SK-N-SH treated with all-trans-retinoic acid at 6 μM for 48 hours (cell line): Measurements from ENCODE around the gene ARRB1.

Source experiments
- ARNTL ChIP-seq: fragments of 450-650 bp; formaldehyde crosslinking; IDR thresholded peaks from 2 replicates; pipeline ENCODE4 v1.5.0; 2020; ENCODE audit warnings: low read depth, mild to moderate bottlenecking, moderate library complexity, borderline replicate concordance
- TF ChIP-seq, protein P1 (sequence below): fragments of 250-450 bp; sonication (Bioruptor Pico); IDR thresholded peaks from 2 replicates; pipeline ENCODE4 v1.8.0; 2021; ENCODE audit warnings: low read depth, mild to moderate bottlenecking, moderate library complexity, borderline replicate concordance

DNA sequence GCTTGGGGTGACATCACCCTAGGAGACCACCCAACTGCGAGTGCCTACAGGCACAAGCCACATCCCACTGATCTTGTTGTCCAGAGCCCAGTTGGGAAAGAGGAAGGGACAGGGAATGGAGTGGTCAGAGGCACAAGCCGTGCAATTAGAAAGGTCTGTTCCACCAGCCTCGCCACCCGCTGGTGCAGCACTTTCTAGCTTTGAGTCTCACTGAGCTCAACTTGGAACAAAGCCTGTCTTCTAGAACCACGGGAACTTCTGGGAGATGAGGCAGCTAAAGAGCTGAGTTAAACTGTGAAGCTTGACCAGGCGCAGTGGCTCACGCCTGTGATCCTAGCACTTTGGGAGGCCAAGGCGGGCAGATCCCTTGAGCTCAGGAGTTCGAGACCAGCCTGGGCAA is 81.6 kb downstream of the ARRB1 start:
- no peak for TF ChIP-seq ARNTL (CRISPR knock-in tag)
- TF ChIP-seq, protein P1, sequence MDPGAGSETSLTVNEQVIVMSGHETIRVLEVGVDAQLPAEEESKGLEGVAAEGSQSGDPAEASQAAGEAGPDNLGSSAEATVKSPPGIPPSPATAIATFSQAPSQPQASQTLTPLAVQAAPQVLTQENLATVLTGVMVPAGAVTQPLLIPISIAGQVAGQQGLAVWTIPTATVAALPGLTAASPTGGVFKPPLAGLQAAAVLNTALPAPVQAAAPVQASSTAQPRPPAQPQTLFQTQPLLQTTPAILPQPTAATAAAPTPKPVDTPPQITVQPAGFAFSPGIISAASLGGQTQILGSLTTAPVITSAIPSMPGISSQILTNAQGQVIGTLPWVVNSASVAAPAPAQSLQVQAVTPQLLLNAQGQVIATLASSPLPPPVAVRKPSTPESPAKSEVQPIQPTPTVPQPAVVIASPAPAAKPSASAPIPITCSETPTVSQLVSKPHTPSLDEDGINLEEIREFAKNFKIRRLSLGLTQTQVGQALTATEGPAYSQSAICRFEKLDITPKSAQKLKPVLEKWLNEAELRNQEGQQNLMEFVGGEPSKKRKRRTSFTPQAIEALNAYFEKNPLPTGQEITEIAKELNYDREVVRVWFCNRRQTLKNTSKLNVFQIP (CRISPR knock-in tag): no peak
